HCT116 (cell line): ENCODE results near the gene FAM83G.

Experiments used
- EZH2 ChIP-seq: fragments of 200-600 bp; sonication (generic); IDR thresholded peaks from 2 replicates; pipeline ENCODE4 v1.6.1; 2017; ENCODE audit warnings: antibody characterized with exemption, mixed run types
- POLR2A ChIP-seq: IDR thresholded peaks from 2 replicates; pipeline ENCODE4 v1.7.0; 2011; ENCODE audit warnings: borderline replicate concordance; ENCODE audit not compliant: insufficient read depth, insufficient read length; ENCODE audit errors: extremely low read depth
- POLR2AphosphoS5 ChIP-seq: IDR thresholded peaks from 2 replicates; pipeline ENCODE4 v1.6.1; 2011; ENCODE audit warnings: mild to moderate bottlenecking, low read depth, low read length, moderate library complexity
- YY1 ChIP-seq: IDR thresholded peaks from 2 replicates; pipeline ENCODE4 v1.6.1; 2011; ENCODE audit warnings: low read length, low read depth, moderate library complexity, mild to moderate bottlenecking; ENCODE audit not compliant: insufficient replicate concordance; ENCODE audit errors: extremely low read depth
- ZNF274 ChIP-seq: fragments of 200-500 bp; sonication (Bioruptor generic); IDR thresholded peaks from 2 replicates; pipeline ENCODE4 v1.6.1; 2014; ENCODE audit warnings: mild to moderate bottlenecking, low read depth, low read length, inconsistent platforms
- TF ChIP-seq, protein P1 (sequence below), 3 experiments: fragments of 200-600 bp in 1 of 3; sonication (generic) in 1 of 3; IDR thresholded peaks in 2 of 3; conservative IDR thresholded peaks in 1 of 3; 2 replicates each; pipeline ENCODE4 v1.5.1; 2012 to 2017; ENCODE audit warnings: low read depth in 2 of 3, low read length in 2 of 3, antibody characterized with exemption in 1 of 3, borderline replicate concordance in 1 of 3, control low read depth in 1 of 3, mild to moderate bottlenecking in 1 of 3, mixed read lengths in 1 of 3, mixed run types in 1 of 3, moderate library complexity in 1 of 3; ENCODE audit not compliant: insufficient read depth in 1 of 3
- TF ChIP-seq, protein P2 (sequence below): IDR thresholded peaks from 2 replicates; pipeline ENCODE4 v1.6.1; 2012

DNA sequence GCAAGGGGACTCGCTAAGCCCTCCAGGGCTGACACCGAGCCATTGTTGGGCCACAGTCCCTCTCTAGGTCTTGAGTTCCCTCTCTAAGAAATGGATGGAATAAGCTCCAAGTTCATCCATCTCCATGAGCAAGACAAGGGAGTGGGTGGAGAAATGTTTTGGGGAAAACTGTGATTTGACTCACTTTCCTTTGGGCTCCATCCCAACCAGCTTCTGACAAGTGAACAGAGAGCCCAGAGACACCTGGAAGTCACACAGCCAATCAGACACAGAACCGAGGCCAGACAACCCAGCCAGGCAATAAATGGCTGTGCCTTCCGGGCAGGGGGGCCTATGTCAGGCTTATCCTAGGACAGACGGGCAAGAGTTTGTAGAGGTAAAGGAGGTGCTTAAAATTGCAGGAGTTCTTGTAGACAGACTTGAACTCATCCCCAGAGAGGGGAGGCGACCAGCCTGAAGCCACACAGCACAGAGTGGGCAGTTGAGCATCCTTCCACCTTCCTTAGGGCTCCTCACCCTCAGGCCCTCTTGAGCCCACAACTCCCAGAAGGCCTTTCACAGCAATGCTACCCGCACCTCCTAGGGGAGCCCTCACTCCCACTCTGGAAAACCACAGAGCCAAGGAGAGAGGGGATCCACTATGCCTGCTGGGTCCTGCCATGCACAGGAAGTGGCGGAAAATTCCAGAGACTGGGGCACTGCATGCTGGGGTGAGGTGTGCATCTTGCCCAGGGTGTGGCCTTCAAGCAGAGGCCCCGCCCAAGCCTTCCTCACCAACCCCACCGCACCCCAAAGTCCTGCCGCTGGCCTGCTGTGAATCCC, 9.5 kb upstream of the FAM83G start:
- TF ChIP-seq POLR2A (no peak), EZH2 (no peak), POLR2AphosphoS5 (no peak), ZNF274 (no peak), YY1 (no peak)
- TF ChIP-seq, protein P1, sequence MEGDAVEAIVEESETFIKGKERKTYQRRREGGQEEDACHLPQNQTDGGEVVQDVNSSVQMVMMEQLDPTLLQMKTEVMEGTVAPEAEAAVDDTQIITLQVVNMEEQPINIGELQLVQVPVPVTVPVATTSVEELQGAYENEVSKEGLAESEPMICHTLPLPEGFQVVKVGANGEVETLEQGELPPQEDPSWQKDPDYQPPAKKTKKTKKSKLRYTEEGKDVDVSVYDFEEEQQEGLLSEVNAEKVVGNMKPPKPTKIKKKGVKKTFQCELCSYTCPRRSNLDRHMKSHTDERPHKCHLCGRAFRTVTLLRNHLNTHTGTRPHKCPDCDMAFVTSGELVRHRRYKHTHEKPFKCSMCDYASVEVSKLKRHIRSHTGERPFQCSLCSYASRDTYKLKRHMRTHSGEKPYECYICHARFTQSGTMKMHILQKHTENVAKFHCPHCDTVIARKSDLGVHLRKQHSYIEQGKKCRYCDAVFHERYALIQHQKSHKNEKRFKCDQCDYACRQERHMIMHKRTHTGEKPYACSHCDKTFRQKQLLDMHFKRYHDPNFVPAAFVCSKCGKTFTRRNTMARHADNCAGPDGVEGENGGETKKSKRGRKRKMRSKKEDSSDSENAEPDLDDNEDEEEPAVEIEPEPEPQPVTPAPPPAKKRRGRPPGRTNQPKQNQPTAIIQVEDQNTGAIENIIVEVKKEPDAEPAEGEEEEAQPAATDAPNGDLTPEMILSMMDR (IDR thresholded peaks at IDR 0.05 in 2 of 3, conservative IDR thresholded peaks at IDR 0.05 in 1 of 3; ENCODE audit: borderline replicate concordance in 1 of 3, insufficient read depth in 1 of 3, low read depth in 2 of 3, low read length in 2 of 3) = no peak
- TF ChIP-seq, protein P2, sequence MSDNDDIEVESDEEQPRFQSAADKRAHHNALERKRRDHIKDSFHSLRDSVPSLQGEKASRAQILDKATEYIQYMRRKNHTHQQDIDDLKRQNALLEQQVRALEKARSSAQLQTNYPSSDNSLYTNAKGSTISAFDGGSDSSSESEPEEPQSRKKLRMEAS = no peak
